ELR (cell line): ENCODE results near the gene IL19.

Source experiments
- DNase-seq: peaks from one replicate; pipeline ENCODE4 v3.0.0-alpha.2; 2015; ENCODE audit warnings: low read depth

Gene IL19

DNA sequence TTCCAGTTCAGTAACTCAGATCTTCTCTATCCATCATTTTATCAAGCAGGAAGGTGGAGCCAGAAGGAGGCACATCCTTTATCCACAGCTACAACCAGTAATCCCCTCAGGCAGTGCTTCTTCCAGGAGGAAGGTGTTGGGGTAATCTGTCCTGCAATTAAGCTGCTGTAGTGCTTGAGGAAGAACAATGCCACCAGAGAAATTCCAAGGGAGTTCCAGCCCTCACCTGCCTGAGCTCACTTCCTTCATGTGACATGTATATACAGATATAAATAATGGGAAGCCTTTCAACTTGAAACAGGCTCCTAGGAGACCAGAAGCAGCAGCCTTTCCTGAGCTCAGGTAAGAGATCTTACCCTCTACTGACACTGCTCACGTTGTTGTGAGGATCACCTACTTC lies 92.7 kb downstream of the IL19 start:
- no peak for DNase-seq

DNA sequence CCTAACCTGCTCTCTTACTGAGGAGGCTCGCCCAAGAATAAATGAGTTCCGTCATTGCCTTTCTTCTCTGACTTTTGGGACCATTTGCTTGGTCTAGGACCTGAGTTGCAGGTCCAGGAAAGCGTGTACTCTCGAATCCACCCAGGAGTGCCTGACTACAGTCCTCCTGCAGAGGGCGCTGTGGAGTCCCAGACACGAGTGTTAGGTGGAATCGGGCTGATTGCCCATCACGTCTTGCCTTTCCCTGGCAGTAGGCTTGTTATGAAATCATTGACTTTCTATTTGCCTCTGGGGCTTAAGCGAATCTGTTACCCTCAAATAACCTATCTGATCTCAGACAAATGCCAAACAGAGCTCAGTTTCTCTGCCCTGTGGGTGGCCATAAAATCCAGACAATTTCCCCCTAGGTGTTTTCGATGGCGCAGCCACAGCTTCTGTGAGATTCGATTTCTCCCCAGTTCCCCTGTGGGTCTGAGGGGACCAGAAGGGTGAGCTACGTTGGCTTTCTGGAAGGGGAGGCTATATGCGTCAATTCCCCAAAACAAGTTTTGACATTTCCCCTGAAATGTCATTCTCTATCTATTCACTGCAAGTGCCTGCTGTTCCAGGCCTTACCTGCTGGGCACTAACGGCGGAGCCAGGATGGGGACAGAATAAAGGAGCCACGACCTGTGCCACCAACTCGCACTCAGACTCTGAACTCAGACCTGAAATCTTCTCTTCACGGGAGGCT lies 94.5 kb downstream of the IL19 start, which contains the start of gene IL20:
Gene IL20 (plus strand): TSS at position 685 of the 733 bp plus-strand sequence. CDS start 230 bp downstream, outside the sequence.
- DNase-seq: peak; percentile 84

DNA sequence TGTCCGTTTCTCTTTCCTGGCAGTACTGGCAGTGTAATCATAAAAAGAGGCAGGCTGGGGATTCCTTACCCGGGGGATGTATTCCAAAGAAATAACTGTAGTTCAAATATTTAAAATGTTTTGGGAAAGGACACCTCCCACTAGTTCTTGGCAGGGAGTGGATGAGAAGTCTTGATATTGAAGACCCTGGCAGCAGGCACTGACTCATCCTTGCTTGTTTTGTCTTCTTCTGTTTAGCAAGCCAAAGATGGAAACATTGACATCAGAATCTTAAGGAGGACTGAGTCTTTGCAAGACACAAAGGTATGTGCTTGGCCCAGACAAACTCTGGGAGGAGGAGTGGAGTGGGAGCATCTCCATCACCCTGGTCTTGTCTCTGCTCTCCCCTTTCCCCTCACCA lies 95.5 kb downstream of the IL19 start:
- DNase-seq: no peak

DNA sequence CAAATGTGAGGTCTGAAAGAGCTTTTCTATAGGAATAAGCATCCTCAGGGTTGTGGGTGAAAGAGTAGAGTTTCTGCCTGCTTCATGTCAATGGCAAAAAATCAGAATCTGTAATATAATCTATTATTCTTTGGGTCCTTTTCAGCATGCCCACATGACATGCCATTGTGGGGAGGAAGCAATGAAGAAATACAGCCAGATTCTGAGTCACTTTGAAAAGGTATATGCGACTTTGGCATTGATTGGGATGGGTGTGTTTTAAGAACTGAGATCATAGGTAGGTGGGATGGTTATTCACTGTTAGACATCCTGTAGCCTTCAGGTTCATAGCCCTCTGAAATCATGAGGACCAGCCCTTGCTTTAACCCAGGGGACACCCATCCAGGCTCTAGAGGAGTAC lies 96.7 kb downstream of the IL19 start:
- DNase-seq: no peak

DNA sequence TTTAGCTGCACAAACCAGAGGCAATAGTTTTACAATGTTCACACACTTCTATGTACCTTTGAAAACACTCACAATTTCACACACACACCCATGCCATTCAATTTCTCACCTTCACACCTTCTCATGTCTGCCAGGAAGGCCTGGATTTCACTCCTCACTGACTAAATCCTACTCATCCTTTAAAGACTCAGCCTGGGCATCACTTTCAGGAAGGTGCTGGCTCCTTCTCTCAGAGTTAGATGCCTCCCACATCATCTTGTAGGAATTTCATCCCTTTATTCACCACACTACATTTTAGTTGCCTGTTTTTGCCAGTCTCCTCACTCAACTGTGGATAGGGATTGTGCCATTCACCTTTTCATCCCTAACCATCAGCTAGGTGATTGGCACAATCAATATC lies 97.1 kb downstream of the IL19 start:
- DNase-seq: peak; percentile 26

DNA sequence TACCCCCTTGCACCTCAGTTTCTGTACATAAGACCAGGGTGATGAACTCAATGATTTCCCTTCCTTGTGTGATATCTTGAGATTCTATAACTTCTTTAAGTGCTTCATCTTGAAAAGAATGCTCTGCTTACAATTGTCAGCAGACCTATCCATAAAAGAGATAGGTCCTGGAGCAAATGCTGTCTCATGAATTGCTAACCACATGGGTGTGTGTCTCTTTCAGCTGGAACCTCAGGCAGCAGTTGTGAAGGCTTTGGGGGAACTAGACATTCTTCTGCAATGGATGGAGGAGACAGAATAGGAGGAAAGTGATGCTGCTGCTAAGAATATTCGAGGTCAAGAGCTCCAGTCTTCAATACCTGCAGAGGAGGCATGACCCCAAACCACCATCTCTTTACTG lies 97.7 kb downstream of the IL19 start:
- no peak for DNase-seq

DNA sequence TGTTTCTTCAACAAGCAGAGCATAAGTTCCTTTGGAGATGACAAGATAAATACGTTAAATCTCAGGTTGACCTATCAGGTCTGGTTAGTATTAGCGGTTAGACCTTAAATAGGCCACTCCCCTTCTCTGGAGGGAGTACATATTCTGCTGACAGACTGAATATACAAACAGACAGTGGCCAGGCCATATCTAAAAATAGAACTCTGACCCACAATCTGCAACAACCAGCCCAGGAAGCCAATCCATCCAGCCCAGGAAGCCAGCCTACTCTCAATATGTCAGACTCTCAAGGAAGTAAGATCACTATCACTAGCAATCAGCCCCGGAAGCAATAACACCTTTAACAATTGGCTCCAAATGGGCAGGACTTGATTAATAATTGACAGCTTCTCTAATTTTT lies 101.6 kb downstream of the IL19 start:
- no peak for DNase-seq

DNA sequence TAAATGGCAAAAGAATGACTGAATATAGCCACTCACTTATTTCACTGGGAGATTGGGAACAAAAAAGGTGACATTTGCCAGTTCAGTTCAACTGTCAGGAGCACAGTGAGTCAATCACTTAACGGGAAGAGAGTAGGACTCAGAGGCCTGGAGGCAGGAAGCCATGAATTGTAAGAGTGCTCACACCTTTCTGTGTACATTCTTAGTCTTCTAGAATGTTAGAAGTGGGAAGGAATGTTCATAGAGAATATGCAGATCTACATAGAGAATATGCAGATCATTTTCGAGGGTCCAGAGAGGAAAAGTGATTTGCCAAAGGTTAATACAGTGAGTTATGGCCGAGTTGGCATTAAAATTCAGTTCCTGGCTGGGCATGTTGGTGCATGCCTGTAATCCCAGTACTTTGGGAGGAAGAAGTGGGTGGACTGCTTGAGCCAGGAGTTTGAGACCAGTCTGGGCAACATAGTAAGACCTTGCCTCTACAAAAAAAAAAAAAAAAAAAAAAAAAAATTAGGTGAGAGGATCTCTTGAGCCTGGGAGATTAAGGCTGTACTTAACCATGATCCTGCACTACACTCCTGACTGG lies 103.1 kb downstream of the IL19 start:
- DNase-seq: no peak

DNA sequence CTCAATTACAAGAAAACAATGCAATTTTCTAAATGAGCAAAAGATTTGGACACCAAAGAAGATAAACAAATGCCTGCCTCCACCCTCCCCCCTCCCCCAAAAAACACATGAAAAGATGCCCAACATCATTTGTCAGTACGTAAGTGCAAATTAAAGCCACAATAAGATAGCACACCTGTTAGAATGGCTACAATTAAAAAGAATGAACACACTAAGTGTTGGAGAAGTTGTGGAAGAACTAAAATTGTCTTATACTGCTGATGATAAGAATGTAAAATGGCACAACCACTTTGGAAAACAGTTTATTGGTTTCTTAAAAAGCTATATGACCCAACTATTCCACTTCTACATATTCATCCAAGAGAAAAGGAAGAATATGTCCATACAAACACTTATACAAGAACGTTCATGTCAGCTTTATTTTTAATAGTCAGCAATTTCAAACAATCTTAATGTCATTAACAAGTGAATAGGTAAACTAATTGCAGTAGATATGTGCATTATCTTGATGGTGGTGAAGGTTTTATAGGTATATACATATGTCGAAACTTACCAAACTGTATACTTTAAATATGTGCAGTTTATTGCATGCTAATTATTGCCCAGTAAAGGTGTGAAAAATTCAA lies 105.3 kb downstream of the IL19 start:
- DNase-seq: no peak

DNA sequence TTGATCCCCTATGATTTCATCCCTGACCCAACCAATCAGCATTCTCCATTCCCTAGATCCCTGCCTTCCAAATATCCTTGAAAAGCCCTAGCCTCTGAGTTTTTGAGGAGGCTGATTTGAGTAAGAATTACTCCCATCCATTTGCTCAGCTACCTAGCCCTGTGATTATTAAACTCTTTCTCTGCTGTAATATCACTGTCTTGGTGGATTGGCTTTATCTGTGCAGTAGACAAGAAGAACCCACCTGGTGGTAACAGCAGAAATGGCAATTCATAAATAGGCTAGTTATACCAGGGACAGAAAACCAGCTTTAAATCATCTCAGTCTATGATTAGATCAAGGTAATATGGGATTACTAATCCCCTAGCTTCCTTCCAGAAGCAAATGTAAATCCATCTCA lies 107.9 kb downstream of the IL19 start:
- DNase-seq: peak; percentile 52

DNA sequence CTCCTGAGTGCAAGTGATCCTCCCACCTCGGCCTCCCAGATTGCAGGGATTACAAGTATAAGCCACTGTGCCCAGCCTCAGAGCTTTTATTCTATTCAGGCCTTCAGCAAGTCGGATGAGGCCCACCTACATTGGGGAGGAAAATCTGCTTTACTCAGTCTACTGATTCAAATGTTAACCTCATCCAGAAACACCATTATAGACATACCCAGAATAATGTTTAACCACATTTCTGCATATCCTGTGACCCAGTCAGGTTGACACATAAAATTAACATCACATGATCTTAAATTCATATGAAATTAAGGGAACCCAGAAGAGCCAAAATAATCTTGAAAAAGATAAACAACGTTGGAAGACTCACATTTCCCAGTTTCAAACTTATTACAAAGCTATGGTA lies 109.7 kb downstream of the IL19 start:
- no peak for DNase-seq

DNA sequence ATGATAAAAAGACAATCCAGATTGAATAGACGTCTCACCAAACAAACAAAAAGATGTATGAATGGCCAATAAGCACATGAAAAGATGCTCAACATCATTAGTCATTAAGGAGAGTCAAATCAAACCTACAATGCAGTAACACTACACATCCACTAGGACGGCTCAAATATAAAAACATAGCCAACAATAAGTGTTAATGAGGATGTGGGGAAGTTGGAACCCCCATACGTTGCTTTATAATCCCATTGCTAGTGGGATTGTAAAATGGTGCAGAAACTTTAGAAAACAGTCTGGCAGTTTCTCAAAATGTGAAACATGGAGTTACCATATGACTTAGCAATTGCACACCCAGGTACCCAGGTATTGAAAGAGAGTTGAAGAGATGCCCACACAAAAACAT lies 112.0 kb downstream of the IL19 start:
- no peak for DNase-seq

DNA sequence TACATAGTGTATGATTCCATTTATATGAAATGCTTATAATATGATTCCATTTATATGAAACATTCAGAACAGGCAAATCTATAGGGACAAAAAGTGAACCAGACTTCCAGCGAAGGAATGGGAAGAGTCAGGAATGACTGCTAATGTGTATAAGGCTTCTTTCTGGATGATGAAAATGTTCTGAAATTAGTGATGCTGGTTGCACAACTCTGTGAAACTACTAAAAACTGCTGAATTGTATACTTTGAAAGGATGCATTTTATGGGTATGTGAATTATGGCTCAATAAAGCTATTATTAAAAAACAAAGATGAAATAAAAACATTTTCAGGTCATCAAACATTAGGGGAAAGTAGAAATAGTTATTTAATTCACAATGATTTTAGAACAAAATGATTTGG lies 112.6 kb downstream of the IL19 start:
- no peak for DNase-seq

DNA sequence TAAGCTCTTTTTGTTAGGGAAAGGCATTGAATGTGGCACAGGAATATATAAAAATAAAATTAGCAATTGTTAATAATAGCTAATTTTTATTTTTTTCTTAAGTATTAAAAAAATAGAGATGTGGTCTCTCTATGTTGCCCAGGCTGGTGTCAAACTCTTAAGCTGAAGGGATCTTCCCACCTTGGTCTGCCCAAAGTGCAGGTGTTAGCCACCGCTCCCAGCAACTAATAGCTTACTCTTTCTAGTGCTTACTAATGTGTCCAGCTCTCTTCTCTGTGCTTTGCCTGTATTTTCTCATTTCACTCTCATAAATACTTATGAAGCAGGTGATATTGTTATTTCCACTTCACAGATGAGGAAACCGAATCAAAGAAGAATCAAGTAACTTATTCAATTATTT lies 113.3 kb downstream of the IL19 start:
- DNase-seq: no peak

DNA sequence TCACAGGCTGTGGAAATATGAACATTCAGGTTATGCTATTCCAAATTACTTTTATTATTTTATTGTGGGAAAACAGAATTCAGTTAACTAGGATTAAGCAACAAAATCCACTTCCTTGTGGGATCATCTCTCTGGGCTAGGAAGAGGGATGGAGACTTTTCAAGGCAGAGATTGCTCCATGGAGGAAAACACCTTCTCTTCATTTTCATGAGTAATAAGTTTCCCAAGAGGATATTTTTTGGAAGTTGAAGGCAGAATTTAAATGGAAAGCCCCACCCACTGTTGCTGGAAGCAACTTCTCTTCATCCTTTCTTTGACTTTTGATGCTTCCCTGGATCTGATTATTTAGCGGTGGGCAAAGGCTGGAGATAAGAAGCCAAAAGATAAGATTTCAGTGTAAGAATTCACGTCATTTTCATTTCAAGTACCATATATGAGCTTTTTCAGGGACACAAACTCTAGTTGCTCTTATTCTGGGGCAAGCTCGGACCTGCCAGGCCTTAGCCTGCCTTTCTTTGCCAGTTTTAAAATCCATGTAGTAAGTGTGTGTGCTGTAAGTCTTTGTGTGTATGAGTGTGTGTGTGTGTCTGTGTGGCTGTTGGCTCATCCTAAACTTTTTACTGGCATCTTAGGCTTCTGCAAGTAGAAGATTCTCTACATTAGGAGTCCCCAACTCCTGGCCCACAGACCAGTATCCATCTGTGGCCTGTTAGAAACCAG lies 114.9 kb downstream of the IL19 start:
- DNase-seq: no peak

DNA sequence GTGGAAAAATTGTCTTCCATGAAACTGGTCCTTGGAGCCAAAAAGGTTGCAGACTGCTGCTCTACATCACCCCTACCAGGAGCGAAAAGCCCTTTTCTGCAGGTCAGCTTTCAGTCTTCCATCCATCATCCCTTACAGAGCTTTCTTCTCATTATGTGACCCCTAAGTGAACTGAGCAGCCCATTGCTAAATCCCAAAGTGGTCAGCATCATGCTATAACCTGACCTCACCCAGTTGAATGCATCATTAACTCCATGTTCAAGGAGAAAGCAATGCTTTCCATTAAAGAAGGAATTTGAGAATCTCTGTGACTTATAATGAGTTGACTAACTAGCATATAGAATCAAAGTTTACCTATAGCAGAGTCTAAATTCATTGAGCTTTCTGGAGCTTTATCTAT lies 116.3 kb downstream of the IL19 start:
- DNase-seq: no peak

DNA sequence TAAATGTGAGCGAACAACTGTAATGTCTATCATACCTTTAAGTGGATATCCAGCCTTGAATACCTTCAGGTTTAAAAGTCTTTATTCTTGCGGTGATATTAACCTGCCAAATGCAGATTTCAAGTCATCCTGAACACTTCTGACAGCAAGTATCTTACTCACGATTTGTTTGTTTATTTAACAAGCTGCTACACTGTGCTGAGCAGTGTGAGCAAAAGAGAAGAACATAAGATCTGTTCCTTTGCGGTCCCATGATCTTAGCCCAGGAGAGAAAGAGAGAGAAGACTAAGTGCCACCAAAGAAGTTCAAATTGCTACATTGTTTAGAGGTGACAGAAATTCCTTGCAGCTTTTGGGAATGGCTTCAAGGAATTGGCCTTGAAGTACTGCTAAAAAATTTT lies 117.1 kb downstream of the IL19 start:
- DNase-seq: peak; percentile 67

DNA sequence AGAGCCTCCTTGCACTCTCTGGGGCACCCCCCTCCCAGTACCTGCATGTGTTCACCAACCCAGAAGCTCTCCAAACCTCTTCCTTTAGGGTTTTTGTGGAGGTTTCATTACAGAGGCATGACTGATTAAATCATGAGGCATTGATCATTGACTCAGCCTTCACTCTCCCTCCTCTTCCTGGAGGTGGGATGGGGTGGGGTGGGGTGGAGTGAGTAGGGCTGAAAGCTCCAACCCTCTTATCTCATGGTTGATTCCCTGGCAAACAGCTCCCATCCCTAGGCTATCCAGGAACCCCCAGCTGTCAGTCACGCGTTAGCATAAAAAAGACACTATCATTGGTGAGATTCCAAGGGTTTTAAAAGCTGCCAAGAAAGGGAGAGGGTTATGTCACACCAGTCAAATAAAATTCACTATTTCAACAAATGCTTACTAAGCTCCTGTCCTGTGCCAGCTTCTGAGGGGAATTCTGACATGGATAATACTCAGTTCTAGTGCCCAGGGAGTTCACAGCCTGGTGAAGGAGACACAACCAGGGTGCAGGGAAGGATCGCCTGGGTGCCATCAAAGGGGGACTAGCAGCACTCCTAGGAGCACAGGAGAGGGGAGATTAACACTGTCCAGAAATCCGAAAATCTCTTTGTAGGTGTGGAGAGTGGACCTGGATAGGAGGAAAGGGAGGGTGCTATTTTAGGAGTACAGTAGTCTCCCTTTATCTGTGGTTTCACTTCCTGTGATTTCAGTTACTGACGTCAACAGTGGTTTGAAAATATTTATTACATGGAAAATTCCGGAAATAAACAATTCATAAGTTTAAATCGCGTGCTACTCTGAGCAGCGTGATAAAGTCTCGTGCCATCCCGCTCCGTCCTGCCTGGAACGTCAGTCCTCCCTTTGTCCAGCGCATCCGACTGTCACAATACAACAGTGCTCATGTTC lies 119.8 kb downstream of the IL19 start:
- peak; percentile 91 for DNase-seq

DNA sequence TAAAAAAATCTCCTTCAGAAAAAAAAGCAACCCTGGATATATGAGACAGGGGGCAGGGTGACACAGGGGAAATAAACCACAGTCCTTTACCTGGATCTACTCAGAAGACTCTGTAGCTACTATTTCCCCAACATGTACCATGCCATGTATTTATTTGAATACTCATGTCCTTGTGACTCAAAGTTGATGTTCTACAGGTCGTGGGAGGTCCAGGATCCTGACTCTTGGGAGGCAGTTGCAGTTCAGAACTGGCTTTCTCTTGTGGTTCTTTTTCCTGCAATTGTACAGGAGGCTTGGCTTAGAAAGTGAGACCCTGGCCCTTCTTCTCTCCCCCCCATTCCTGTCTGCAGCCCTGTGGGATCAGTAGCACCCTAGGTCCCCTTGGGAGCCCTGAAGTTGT lies 120.8 kb downstream of the IL19 start:
- peak; percentile 51 for DNase-seq
